ENCODE data around the gene SPRY1. TPM values are rescaled to one million over a fixed set of nuclear protein-coding genes. Genes with fewer than 3 reads are reported as not detected.

Gene SPRY1
- total RNA-seq, 1 donor from 2014 or later: 43.7 TPM

DNA sequence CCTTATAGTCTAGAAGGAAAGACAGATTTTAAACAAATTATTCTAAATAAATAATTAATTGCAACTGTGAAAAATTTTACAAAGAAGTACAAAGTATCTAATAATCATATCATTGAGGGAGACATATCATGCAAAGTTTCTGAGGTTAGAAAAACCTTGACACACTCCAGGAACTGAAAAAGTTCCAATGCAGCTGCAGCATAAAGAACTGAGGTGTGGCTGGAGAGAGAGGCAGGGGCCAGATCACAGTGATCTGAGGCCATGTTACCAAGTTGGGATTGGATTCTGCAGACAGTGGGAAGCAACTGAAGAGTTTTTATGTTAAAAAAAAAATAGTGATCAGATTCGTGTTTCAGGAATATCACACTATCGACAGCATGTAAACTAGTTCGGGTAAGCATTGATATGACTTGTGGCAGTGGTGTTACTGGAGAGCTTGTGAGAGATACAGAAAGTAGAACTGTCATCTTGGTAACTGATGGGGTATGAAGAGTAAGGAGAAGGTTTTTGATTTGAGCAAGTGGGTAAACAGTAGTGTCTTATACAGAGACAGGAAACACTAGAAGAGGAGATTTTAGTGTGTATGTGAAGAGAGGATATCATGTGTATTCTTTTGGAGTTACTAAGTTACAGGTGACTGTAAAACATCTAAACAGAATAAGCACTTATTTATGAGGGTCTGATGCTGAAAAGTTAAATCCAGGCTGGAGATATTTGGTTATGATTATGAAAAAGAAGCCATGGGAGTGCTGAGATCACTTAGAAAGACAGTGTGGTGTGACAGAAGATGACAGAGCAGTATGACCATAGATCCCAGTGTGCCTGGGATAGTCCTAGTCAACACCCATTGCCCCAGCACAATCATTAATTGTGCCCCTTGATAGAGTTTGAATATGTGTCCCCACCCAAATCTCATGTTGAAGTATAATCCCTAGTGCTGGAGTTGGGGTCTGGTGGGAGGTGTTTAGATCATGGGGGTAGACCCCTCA lies 15.6 kb upstream of the SPRY1 start:
- no peak for DNase-seq

DNA sequence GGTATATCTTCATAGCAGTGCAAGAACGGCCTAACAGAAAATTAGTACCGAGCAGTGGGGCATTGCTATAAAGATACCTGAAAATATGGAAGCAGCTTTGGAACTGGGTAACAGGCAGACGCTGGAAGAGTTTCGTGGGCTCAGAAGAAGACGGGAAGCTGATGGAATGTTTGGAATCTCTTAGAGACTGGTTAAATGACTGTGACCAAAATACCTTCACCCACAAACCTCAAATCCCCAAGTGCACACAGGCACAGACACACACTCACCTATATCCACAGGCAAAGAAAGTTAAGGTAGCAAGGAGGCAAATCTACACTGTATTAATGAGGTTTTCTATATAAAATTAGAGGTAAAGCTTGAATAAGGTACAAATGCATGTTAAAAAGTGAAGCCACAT lies 14.6 kb upstream of the SPRY1 start:
- no peak for DNase-seq

GRCh38 chr4:123383566-123383965 lies 13.0 kb upstream of the SPRY1 start:
- no peak for DNase-seq

DNA sequence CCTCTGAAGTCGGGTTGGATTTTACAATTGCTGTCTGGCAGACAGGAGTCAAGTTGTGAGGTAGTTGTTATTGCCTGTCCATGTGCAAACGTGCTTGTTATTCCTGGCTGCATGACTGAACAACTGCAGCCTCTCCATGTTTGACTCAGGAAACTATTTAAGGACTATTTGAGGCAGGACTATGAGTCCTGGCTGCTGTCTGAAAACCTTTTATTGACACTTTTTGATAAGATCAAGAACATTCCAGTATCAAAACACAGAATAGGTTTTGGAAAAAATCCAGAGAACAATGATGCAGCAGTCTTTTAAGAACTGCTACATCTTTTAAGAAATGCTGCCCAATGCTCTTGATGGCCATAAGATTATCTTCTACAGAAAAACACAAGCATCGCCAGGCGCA lies 10.0 kb upstream of the SPRY1 start:
- DNase-seq: peak; percentile 92

DNA sequence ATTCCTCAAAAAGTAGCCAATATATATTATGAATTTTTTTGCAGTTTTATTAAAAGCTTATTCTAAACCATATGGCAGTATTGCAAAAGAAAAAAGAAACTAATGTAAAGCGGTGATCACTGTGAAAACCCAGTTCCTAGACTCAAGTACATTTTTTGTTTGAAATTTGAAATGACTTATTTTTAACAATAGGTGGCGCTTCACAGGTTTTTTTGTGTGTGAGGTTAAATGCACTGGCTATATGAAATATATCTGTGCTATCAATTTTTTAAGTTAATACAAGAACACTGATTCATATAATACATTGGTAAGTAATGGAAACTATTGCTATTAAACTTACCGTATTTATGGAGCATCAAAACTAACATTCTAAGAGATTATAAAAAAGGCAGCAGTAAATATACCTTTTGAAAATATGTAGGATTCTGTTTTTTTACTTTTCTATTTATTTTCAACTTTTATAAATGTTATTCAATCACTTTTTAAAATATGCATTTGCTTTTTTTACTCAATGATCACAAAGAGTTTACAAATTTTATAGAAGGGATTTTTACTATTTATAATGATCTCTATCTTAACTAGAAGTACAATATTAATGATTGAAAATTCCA lies 5.6 kb upstream of the SPRY1 start:
- DNase-seq: peak; percentile 52

DNA sequence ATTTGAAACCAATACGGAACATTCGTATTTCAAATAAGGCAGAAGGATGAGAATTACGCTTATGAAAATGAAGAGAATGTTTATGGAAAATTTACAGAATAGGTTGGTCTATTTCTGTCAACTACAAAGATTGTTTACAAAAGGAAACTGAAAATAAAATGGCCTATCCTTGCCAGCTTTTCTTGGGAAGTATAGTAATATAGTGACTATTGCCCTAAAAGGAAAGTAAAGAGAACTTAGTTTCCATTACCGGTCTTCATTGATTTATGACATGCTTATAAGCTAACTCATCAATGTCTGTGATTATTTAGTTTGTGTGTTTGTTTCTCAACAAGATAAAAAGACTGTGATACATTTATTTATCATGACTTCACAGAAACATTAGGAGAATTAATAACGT lies 2.9 kb upstream of the SPRY1 start:
- peak; percentile 43 for DNase-seq

DNA sequence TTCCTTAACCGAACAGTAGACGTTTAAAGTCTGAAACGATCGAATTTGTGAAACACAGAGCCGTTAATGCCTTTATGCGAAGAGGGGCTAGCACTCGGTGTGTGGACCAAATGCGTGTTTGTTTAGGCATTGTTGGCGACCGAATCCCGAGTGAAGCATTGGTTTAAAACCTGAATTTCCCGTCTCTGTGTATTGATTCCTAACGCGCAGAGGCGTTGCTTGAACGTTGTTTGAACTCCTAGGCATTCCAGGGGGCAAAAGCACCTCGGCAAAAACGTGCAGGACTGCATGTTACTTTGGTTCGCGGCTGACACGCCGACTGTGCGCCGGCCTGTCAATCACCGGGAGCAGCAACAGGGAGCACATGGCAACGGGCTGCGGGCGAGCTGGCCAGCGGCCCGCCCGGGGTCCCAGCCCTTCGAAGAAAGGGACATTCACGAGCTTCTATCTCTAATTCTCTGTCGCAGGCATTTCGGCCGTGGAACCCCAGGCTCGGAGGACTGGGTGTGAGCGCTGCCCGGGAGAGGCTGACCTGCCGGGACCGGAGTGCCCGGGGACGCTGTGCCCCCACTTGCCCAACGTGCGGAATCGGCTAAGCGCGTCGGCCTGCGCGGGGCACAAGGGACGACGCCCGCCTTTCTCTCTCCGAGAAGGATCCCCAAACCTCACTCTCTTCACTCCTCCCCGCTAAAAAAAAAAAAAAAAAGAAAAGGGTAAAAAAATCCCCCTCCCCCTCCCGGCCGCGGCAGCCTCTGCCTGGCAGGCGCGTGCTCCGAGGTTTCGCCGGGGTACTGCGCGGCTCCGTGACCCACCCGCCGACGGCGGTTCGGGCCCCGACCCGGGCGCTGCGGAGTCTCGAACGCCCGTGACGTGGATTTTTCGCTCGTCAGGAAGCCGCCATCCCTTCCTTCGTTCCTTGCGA lies 810 bp downstream of the SPRY1 start:
- DNase-seq: peak; percentile 71

GRCh38 chr4:123398066-123398852 lies 1.7 kb downstream of the SPRY1 start:
- DNase-seq: peak; percentile 76

GRCh38 chr4:123398853-123399626 lies 2.4 kb downstream of the SPRY1 start:
- peak; percentile 73 for DNase-seq

- peak; percentile 51 for DNase-seq
Measured at GRCh38 chr4:123399627-123400358, 3.2 kb downstream of the SPRY1 start.

- no peak for DNase-seq
Measured at GRCh38 chr4:123401271-123402120, 4.9 kb downstream of the SPRY1 start.

DNA sequence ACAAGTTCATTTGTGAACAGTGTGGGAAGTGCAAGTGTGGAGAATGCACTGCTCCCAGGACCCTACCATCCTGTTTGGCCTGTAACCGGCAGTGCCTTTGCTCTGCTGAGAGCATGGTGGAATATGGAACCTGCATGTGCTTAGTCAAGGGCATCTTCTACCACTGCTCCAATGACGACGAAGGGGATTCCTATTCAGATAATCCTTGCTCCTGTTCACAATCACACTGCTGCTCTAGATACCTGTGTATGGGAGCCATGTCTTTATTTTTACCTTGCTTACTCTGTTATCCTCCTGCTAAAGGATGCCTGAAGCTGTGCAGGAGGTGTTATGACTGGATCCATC lies 5.5 kb downstream of the SPRY1 start:
- DNase-seq: no peak

DNA sequence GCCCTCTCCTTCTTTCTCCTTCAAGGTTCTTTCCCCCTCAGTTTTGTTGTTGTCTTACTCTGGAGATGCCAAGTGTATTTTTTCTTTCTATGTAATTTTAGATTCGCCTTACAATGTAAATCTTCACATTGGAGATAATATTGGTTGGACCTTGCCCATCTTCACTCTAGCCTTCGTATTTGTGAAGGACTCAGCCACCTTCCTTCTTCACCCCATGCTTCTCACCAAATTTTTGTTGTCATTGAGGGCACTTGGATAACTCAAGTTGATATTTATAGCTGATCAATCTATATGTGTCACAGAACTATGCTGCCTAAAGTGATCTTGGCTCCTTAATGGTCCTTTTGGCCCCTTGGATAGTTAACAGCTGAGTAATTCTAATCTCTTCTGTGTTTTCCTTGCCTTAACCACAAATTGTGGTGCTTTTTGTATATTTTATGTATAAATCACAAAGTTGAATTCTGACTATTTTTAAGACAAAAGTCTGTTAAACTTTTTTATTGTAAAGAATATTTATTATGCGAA lies 6.5 kb downstream of the SPRY1 start:
- no peak for DNase-seq

DNA sequence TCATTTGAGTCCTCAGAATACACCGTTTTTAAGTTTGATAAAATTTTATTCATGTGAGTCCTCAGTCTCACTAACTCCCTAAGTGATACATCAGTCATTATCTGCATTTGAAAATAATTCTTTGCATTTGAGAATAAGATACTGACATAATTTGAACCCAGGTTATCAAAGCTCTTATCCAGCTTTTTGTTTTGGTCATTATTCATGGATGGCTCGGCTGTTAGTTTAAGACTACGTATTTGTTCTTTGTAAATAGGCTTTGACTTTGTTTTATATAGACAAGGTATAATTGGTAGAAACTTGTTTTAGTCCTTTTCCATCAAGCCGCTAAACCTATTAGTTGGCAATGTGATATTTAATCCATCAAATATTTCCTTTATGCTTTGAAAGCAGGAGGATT lies 7.9 kb downstream of the SPRY1 start:
- DNase-seq: no peak

DNA sequence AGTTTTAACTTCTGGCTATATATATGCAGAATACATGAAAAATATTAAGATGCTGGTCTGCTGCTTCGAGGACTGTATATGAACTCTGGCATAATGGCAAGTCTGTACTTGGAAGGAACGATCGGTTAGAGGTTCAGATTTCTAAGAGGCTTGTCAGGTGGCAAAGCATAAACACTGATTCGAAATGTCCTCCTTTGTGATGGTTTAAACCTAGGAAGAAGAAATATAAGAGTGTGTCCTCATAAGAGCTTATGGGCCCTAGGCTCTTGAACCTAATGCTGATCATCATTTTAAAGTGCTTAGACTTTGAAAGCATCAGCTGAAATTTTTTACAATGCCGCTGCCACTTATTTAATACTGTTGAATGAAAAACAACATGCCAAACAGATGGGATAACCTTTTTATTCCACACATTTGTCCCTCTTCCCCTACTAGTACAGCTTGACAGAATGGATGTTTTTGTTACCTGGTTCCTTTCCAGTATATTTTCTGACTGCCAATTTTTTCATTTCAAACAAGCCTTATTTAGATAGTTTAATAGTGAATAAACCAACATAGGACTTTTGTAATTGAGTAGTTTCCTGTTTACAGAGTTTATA lies 8.8 kb downstream of the SPRY1 start:
- no peak for DNase-seq

DNA sequence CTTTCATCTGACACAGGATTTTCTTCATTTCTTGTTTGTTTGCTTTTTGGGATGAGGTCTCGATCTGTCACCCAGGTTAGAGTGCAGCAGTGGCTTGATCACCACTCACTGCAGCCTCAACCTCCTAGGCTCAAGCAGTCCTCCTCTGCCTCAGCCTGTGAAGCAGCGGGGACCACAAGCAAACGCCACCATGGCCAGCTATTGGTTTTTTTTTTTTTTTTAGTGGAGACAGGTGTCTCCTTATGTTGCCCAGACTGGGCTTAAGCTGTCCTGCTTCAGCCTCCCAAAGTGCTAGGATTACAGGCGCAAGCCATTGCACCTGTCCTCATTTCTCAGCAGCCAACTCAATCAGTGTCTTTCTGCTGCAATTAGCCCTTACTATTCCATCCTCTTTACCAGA lies 10.3 kb downstream of the SPRY1 start:
- no peak for DNase-seq

GRCh38 chr4:123408471-123409084 lies 12.0 kb downstream of the SPRY1 start:
- no peak for DNase-seq

GRCh38 chr4:123409334-123409733 lies 12.7 kb downstream of the SPRY1 start:
- no peak for DNase-seq

DNA sequence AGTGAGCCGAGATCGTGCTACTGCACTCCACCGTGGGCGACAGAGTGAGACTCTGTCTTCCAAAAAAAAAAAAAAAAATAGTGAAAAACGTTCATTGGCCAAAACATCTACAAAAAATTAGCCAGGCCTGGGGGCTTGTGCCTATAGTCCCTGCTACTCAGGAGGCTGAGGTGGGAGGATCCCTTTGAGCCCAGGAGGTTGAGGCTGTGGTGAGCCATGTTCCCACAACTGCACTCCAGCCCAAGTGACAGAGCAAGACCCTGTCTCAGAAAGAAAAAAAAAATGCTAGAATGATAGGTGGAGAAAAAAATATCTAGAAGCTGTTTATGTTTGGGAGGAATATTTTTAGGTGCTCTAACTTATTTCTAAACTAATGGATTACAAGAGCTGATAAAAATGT lies 14.9 kb downstream of the SPRY1 start:
- DNase-seq: no peak
